Muscle layer of colon (tissue), 2 donors: ENCODE measurements around the gene ZNF276.
"Not testable (repeated sequence)": the region's sequence is repeated elsewhere in the genome, so short reads cannot be mapped to it uniquely, and the experiment has no call there.

Experiments
- H3K27ac ChIP-seq: one replicate; pipeline ENCODE4 v1.7.0; 2013; ENCODE audit warnings: low read depth, mild to moderate bottlenecking, low read length, moderate library complexity
- H3K27me3 ChIP-seq, 2 donors: one replicate each; pipeline ENCODE4 v1.7.0; 2013; ENCODE audit warnings: low read length in 2 of 2, mild to moderate bottlenecking in 2 of 2; ENCODE audit not compliant: insufficient read depth in 2 of 2, control insufficient read depth in 1 of 2
- H3K36me3 ChIP-seq: one replicate; pipeline ENCODE4 v1.7.0; 2013; ENCODE audit warnings: mild to moderate bottlenecking, low read length; ENCODE audit not compliant: insufficient read depth
- H3K4me1 ChIP-seq: one replicate; pipeline ENCODE4 v1.7.0; 2013; ENCODE audit warnings: mild to moderate bottlenecking, low read length; ENCODE audit not compliant: insufficient read depth
- H3K4me3 ChIP-seq, 2 donors: one replicate each; pipeline ENCODE4 v1.7.0; 2013; ENCODE audit warnings: low read length in 2 of 2, low read depth in 1 of 2, mild to moderate bottlenecking in 1 of 2, moderate library complexity in 1 of 2
- H3K9ac ChIP-seq: one replicate; pipeline ENCODE4 v1.7.0; 2013; ENCODE audit warnings: low read length
- H3K9me3 ChIP-seq: one replicate; pipeline ENCODE4 v1.7.0; 2013; ENCODE audit warnings: mild to moderate bottlenecking, low read length
- donor health status: abdominal sarcoma.
- donor health status: Adenocarcinoma of cecum.

Gene ZNF276

GRCh38 chr16:89720813-89721545 is at the start of gene ZNF276, which contains the start of gene VPS9D1:
TSS of gene ZNF276 (plus strand) at chr16:89721537. CDS start at chr16:89721641, 104 bp downstream.
TSS of gene VPS9D1 (minus strand) at chr16:89720898. CDS start at chr16:89720861, 37 bp downstream.
- H3K4me3 ChIP-seq: peak within 1 kb of the TSS; percentile 51 to 83
- peaks cover 14% of the 10 kb centered on the region for H3K4me1 ChIP-seq
- peak within 1 kb of the TSS; percentile 90 for H3K27ac ChIP-seq
- no peaks in the 10 kb centered on the region for H3K9me3 ChIP-seq
- H3K36me3 ChIP-seq: peaks cover 21% of the 10 kb centered on the region
- no peaks in the 10 kb centered on the region for H3K27me3 ChIP-seq
- no peak within 1 kb of the TSS for H3K9ac ChIP-seq

- not testable (repeated sequence) for H3K36me3 ChIP-seq, H3K4me1 ChIP-seq, H3K27me3 ChIP-seq, H3K27ac ChIP-seq, H3K4me3 ChIP-seq, H3K9ac ChIP-seq, H3K9me3 ChIP-seq
These were observed 49.8 kb upstream of the ZNF276 start for GRCh38 chr16:89671565-89671964.

GRCh38 chr16:89672177-89672941 is 49.0 kb upstream of the ZNF276 start:
- Histone ChIP-seq H3K27ac (no peak overlapping the region), H3K36me3 (no peaks in the 10 kb centered on the region), H3K9ac (no peak overlapping the region), H3K9me3 (no peaks in the 10 kb centered on the region), H3K4me1 (no peaks in the 10 kb centered on the region), H3K27me3 (no peaks in the 10 kb centered on the region), H3K4me3 (no peak overlapping the region)

GRCh38 chr16:89678258-89678657 is 43.1 kb upstream of the ZNF276 start:
- Histone ChIP-seq H3K9me3 (no peaks in the 10 kb centered on the region), H3K36me3 (no peaks in the 10 kb centered on the region), H3K4me1 (no peaks in the 10 kb centered on the region), H3K4me3 (no peak overlapping the region), H3K9ac (no peak overlapping the region), H3K27ac (no peak overlapping the region), H3K27me3 (no peaks in the 10 kb centered on the region)

- no peaks in the 10 kb centered on the region for H3K27me3 ChIP-seq
- H3K4me3 ChIP-seq: no peak overlapping the region
- H3K9me3 ChIP-seq: no peaks in the 10 kb centered on the region
- peaks cover 7% of the 10 kb centered on the region for H3K4me1 ChIP-seq
- H3K27ac ChIP-seq: no peak overlapping the region
- no peak overlapping the region for H3K9ac ChIP-seq
- H3K36me3 ChIP-seq: peaks cover 12% of the 10 kb centered on the region
These were observed 35.4 kb upstream of the ZNF276 start for GRCh38 chr16:89685916-89686315.

- H3K27ac ChIP-seq: peak within 1 kb of the TSS; percentile 87
- H3K9ac ChIP-seq: peak within 1 kb of the TSS; percentile 19
- no peaks in the 10 kb centered on the region for H3K27me3 ChIP-seq
- H3K4me1 ChIP-seq: peaks cover 7% of the 10 kb centered on the region
- H3K4me3 ChIP-seq: peak within 1 kb of the TSS; percentile 76 to 78
- H3K36me3 ChIP-seq: peaks cover 17% of the 10 kb centered on the region
- H3K9me3 ChIP-seq: no peaks in the 10 kb centered on the region
These were observed 34.7 kb upstream of the ZNF276 start, which contains the start of gene CDK10 for GRCh38 chr16:89686520-89687091. TSS of gene CDK10 (plus strand) at chr16:89686689. CDS start at chr16:89686711, 22 bp downstream.

- H3K9ac ChIP-seq: peak overlapping the region; percentile 19
These were observed 34.0 kb upstream of the ZNF276 start for GRCh38 chr16:89687092-89687940.

GRCh38 chr16:89688395-89688794 is 32.9 kb upstream of the ZNF276 start:
- H3K4me1 ChIP-seq: peaks cover 7% of the 10 kb centered on the region
- no peak overlapping the region for H3K27ac ChIP-seq
- no peaks in the 10 kb centered on the region for H3K27me3 ChIP-seq
- H3K36me3 ChIP-seq: peaks cover 29% of the 10 kb centered on the region
- H3K9me3 ChIP-seq: no peaks in the 10 kb centered on the region
- H3K9ac ChIP-seq: no peak overlapping the region
- no peak overlapping the region for H3K4me3 ChIP-seq

More at GRCh38 chr16:89687092-89687940, 34.0 kb upstream of the ZNF276 start:
- peaks cover 24% of the 10 kb centered on the region for H3K36me3 ChIP-seq
- no peaks in the 10 kb centered on the region for H3K9me3 ChIP-seq
- peaks cover 7% of the 10 kb centered on the region for H3K4me1 ChIP-seq
- no peaks in the 10 kb centered on the region for H3K27me3 ChIP-seq
- peak overlapping the region; percentile 87 for H3K27ac ChIP-seq
- H3K4me3 ChIP-seq: peak overlapping the region; percentile 76 to 78

GRCh38 chr16:89689142-89689541 is 32.2 kb upstream of the ZNF276 start:
- no peak overlapping the region for H3K27ac ChIP-seq
- peaks cover 37% of the 10 kb centered on the region for H3K36me3 ChIP-seq
- peaks cover 7% of the 10 kb centered on the region for H3K4me1 ChIP-seq
- H3K4me3 ChIP-seq: no peak overlapping the region
- no peaks in the 10 kb centered on the region for H3K27me3 ChIP-seq
- no peaks in the 10 kb centered on the region for H3K9me3 ChIP-seq
- no peak overlapping the region for H3K9ac ChIP-seq

- not testable (repeated sequence) for H3K27ac ChIP-seq, H3K4me1 ChIP-seq, H3K27me3 ChIP-seq, H3K4me3 ChIP-seq, H3K9ac ChIP-seq, H3K9me3 ChIP-seq
- peaks cover 38% of the 10 kb centered on the region for H3K36me3 ChIP-seq
These were observed 31.7 kb upstream of the ZNF276 start for GRCh38 chr16:89689621-89690020.
